ENCODE results near the gene FAAP20. TPM values are rescaled to one million over a fixed set of nuclear protein-coding genes. Genes with fewer than 3 reads are reported as not detected.
A peak's percentile ranks its signal among the peaks of the same experiment; 100 is the strongest.

Gene FAAP20
- total and polyA plus RNA-seq, 9 of the 15 experiments (the other 6 are each of a cell fraction or from before 2014, with no cell fraction given) = 0.58 to 143 (median 9.9) TPM

- WGBS (ENCODE audit: insufficient coverage, low coverage, missing lambda C conversion rate) = 31% methylated on average over 62 of the region's 73 CpGs
- Histone ChIP-seq H3K27me3 (ENCODE audit: control insufficient read depth in 2 of 2, insufficient read depth in 2 of 2, low read length in 2 of 2) (no peaks in the 10 kb centered on the region), H3K9ac (ENCODE audit: insufficient read depth in 1 of 2, low read depth in 2 of 2, low read length in 2 of 2) (peak overlapping the region; percentile 98 to 100; a peak in 3 of 4 replicates), H3K27ac (ENCODE audit: extremely low read depth, low read depth, low read length) (peak overlapping the region; percentile 99), H3K4me3 (peak overlapping the region; percentile 70), H3K4me1 (replicated peaks in 1 of 2; ENCODE audit: control insufficient read depth in 2 of 2, insufficient read depth in 2 of 2, low read length in 2 of 2) (peaks cover 11 to 51% of the 10 kb centered on the region in 2 experiments), H4K20me1 (replicated peaks; ENCODE audit: control insufficient read depth, insufficient read depth, low read length) (peaks cover 31% of the 10 kb centered on the region), H3K9me3 (replicated peaks; ENCODE audit: control insufficient read depth, insufficient read depth, low read depth, low read length) (no peaks in the 10 kb centered on the region), H3K9me1 (ENCODE audit: control insufficient read depth, insufficient read depth, low read length) (peaks cover 10% of the 10 kb centered on the region), H3K4me2 (ENCODE audit: insufficient read depth, low read length) (peak overlapping the region; percentile 94), H3K36me3 (ENCODE audit: control insufficient read depth, insufficient read depth, low read length) (peaks cover 5% of the 10 kb centered on the region; the same call in 1 of the 3 replicates), H3K79me2 (ENCODE audit: control insufficient read depth, insufficient read depth, low read length) (peaks cover 36% of the 10 kb centered on the region), H2AFZ (ENCODE audit: low read depth, low read length) (peak overlapping the region; percentile 96)
- intact Hi-C loops (cut with micrococcal nuclease) = loop anchor here (2.0 to 10.0 kb wide), 2 partner anchors 22 to 922 kb away; partner anchors contain the start of genes ACAP3 and PUSL1
- BruUV-seq (replicated peaks) = TSS peak; percentile 83
- ATAC-seq (no peak), DNase-seq (ENCODE audit: extremely low read depth in 1 of 4, low spot score in 3 of 4) (peak in 1 of 4 experiments; percentile 66), FAIRE-seq (no peak)
- POLR2A ChIA-PET = interaction anchor here (1.5 kb wide), 1 partner anchor 18 kb away, joined by 6 read pairs; no protein-coding TSS in a partner anchor
- CTCF ChIA-PET (ENCODE audit: low intra/inter-chr PET ratio) = no interaction called here
- in situ Hi-C loops (cut with MboI) = no loop called here
- TF ChIP-seq, protein P1, sequence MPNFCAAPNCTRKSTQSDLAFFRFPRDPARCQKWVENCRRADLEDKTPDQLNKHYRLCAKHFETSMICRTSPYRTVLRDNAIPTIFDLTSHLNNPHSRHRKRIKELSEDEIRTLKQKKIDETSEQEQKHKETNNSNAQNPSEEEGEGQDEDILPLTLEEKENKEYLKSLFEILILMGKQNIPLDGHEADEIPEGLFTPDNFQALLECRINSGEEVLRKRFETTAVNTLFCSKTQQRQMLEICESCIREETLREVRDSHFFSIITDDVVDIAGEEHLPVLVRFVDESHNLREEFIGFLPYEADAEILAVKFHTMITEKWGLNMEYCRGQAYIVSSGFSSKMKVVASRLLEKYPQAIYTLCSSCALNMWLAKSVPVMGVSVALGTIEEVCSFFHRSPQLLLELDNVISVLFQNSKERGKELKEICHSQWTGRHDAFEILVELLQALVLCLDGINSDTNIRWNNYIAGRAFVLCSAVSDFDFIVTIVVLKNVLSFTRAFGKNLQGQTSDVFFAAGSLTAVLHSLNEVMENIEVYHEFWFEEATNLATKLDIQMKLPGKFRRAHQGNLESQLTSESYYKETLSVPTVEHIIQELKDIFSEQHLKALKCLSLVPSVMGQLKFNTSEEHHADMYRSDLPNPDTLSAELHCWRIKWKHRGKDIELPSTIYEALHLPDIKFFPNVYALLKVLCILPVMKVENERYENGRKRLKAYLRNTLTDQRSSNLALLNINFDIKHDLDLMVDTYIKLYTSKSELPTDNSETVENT (CRISPR knock-in tag; IDR thresholded peaks at IDR 0.05) = peak; percentile 51; the same call in 1 of the 2 replicates
- TF ChIP-seq ZNF232 (CRISPR knock-in tag; IDR thresholded peaks at IDR 0.05) = 0 out of 2 replicates have a peak, but pooled peaks have one; percentile 20
- TF ChIP-seq PCBP1 (IDR thresholded peaks at IDR 0.05; ENCODE audit: low read depth, low read length, poor library complexity, severe bottlenecking) = peak; percentile 66
- 0 out of 2 replicates have a peak, but pooled peaks have one; percentile 8 for TF ChIP-seq ZBTB40 (IDR thresholded peaks at IDR 0.05)
- TF ChIP-seq ZBTB40 (CRISPR knock-in tag; IDR thresholded peaks at IDR 0.05) = no peak
- TF ChIP-seq MAZ (CRISPR knock-in tag; conservative IDR thresholded peaks at IDR 0.05 in 1 of 2, IDR thresholded peaks at IDR 0.05 in 1 of 2) = 0 out of 4 replicates have a peak, but pooled peaks of 1 of the 2 experiments have one; percentile 6
- TF ChIP-seq HMBOX1 (IDR thresholded peaks at IDR 0.05) = no peak
Measured at GRCh38 chr1:2226525-2227345, 32.2 kb upstream of the FAAP20 start.
